KOPT-K1 (cell line): Measurements from ENCODE around the gene RAD23A.

Source experiments
- H3K27ac ChIP-seq: fragments of 200-600 bp; sonication (generic); 2 replicates; pipeline ENCODE4 v1.5.1; 2016; ENCODE audit warnings: antibody characterized with exemption, mild to moderate bottlenecking, low read depth, low read length; ENCODE audit not compliant: poor library complexity, severe bottlenecking
- H3K36me3 ChIP-seq: fragments of 200-600 bp; sonication (generic); 2 replicates; pipeline ENCODE4 v1.5.1; 2017; ENCODE audit warnings: antibody characterized with exemption, mild to moderate bottlenecking, low read length, moderate library complexity; ENCODE audit not compliant: insufficient read depth
- H3K9me3 ChIP-seq: fragments of 200-600 bp; sonication (generic); 2 replicates; pipeline ENCODE4 v1.5.1; 2017; ENCODE audit warnings: antibody characterized with exemption, low read length, mild to moderate bottlenecking; ENCODE audit not compliant: insufficient read depth, poor library complexity, severe bottlenecking

Gene RAD23A

GRCh38 chr19:12996406-12997094 lies 50.9 kb downstream of the RAD23A start:
- H3K36me3 ChIP-seq, result no peaks in the 10 kb centered on the region; the same call in 1 of the 2 replicates
- no peak overlapping the region for H3K27ac ChIP-seq
- H3K9me3 ChIP-seq, result no peaks in the 10 kb centered on the region

- no peaks in the 10 kb centered on the region for H3K9me3 ChIP-seq
- no peaks in the 10 kb centered on the region; the same call in 1 of the 2 replicates for H3K36me3 ChIP-seq
- H3K27ac ChIP-seq, result no peak overlapping the region
Observed at GRCh38 chr19:12997179-12997966, 51.7 kb downstream of the RAD23A start.

GRCh38 chr19:12997967-12998940 lies 52.6 kb downstream of the RAD23A start:
- Histone ChIP-seq H3K9me3 (no peaks in the 10 kb centered on the region), H3K27ac (no peak overlapping the region), H3K36me3 (no peaks in the 10 kb centered on the region; the same call in 1 of the 2 replicates)

- Histone ChIP-seq H3K36me3 (no peaks in the 10 kb centered on the region; the same call in 1 of the 2 replicates), H3K27ac (no peak overlapping the region), H3K9me3 (no peaks in the 10 kb centered on the region)
Observed at GRCh38 chr19:13001166-13001501, 55.5 kb downstream of the RAD23A start.

GRCh38 chr19:13001502-13002165 lies 56.0 kb downstream of the RAD23A start:
- no peaks in the 10 kb centered on the region for H3K9me3 ChIP-seq

GRCh38 chr19:13002166-13002898 lies 56.7 kb downstream of the RAD23A start:
- H3K36me3 ChIP-seq, result no peaks in the 10 kb centered on the region; the same call in 1 of the 2 replicates
- H3K9me3 ChIP-seq, result no peaks in the 10 kb centered on the region
- H3K27ac ChIP-seq, result no peak overlapping the region

More at GRCh38 chr19:13001502-13002165, 56.0 kb downstream of the RAD23A start:
- H3K27ac ChIP-seq, result no peak overlapping the region
- H3K36me3 ChIP-seq, result no peaks in the 10 kb centered on the region; the same call in 1 of the 2 replicates

GRCh38 chr19:13003081-13003480 lies 57.4 kb downstream of the RAD23A start:
- Histone ChIP-seq H3K36me3 (no peaks in the 10 kb centered on the region; the same call in 1 of the 2 replicates), H3K27ac (no peak overlapping the region), H3K9me3 (no peaks in the 10 kb centered on the region)
